SK-N-SH (cell line): ENCODE data around the gene DAP. TPM values are rescaled to one million over a fixed set of nuclear protein-coding genes. Genes with fewer than 3 reads are reported as not detected.

ENCODE experiments used
- CTCF ChIA-PET: fragments of 300-600, 350-600 bp; formaldehyde crosslinking; extraction: SDS; loops from one replicate; lab custom pipeline; 2021; lab: Yijun Ruan, JAX
- POLR2A ChIA-PET: fragments of 350-600 bp; sonication (Branson Sonifier 250); formaldehyde crosslinking; extraction: SDS; loops from one replicate; lab custom pipeline; 2020; ENCODE audit warnings: antibody characterized with exemption, inconsistent platforms; lab: Yijun Ruan, JAX
- DNase-seq: peaks from one replicate; pipeline ENCODE4 v3.0.0; 2012
- H2AFZ ChIP-seq: fragments of 200-600 bp; sonication (generic); 2 replicates; pipeline ENCODE4 v1.8.1; 2016; ENCODE audit warnings: antibody characterized with exemption, mild to moderate bottlenecking, low read depth
- H3F3A ChIP-seq: fragments of 200-600 bp; sonication (generic); replicated peaks from 2 replicates; pipeline ENCODE3; 2016; ENCODE audit warnings: antibody characterized with exemption, mild to moderate bottlenecking; ENCODE audit not compliant: insufficient read depth
- H3K27ac ChIP-seq, 2 experiments: fragments of 200-500 bp in 1 of 2; fragments of 200-600 bp in 1 of 2; sonication (Bioruptor generic) in 1 of 2; sonication (generic), shearing (Covaris generic) in 1 of 2; 2 replicates each; pipeline versions ENCODE4 v1.5.1 to v1.6.1; 2014 to 2016; ENCODE audit warnings: low read depth in 2 of 2, inconsistent platforms in 1 of 2, low read length in 1 of 2, mild to moderate bottlenecking in 1 of 2, mixed read lengths in 1 of 2
- H3K27me3 ChIP-seq: fragments of 200-600 bp; sonication (generic), shearing (Covaris generic); 2 replicates; pipeline ENCODE4 v1.6.1; 2016; ENCODE audit warnings: mixed run types; ENCODE audit not compliant: insufficient read depth
- H3K36me3 ChIP-seq, 2 experiments: fragments of 200-500 bp in 1 of 2; fragments of 200-600 bp in 1 of 2; sonication (Bioruptor generic) in 1 of 2; sonication (generic) in 1 of 2; replicated peaks in 1 of 2; 2 replicates each; pipeline versions ENCODE3 to v1.5.1; 2014 to 2016; ENCODE audit warnings: low read length in 1 of 2, mild to moderate bottlenecking in 1 of 2; ENCODE audit not compliant: insufficient read depth in 2 of 2, control insufficient read depth in 1 of 2
- H3K4me1 ChIP-seq, 2 experiments: fragments of 200-500 bp in 1 of 2; fragments of 200-600 bp in 1 of 2; sonication (Bioruptor generic) in 1 of 2; sonication (generic), shearing (Covaris generic) in 1 of 2; 2 replicates each; pipeline versions ENCODE4 v1.5.1 to v1.6.1; 2014 to 2016; ENCODE audit warnings: low read depth in 1 of 2, low read length in 1 of 2, mixed run types in 1 of 2; ENCODE audit not compliant: insufficient read depth in 2 of 2, control insufficient read depth in 1 of 2
- H3K4me2 ChIP-seq: fragments of 200-600 bp; sonication (generic), shearing (Covaris generic); 2 replicates; pipeline ENCODE4 v1.6.1; 2017; ENCODE audit warnings: mixed run types
- H3K4me3 ChIP-seq, 2 experiments: fragments of 200-500 bp in 1 of 2; fragments of 200-600 bp in 1 of 2; sonication (Bioruptor generic) in 1 of 2; sonication (generic), shearing (Covaris generic) in 1 of 2; 2 replicates each; pipeline versions ENCODE4 v1.5.1 to v1.8.1; 2014 to 2016; ENCODE audit warnings: low read depth in 2 of 2, inconsistent platforms in 1 of 2, low read length in 1 of 2, mild to moderate bottlenecking in 1 of 2, mixed read lengths in 1 of 2, moderate library complexity in 1 of 2
- H3K79me2 ChIP-seq: fragments of 200-600 bp; sonication (generic); 2 replicates; pipeline ENCODE4 v1.8.1; 2017; ENCODE audit warnings: mild to moderate bottlenecking; ENCODE audit not compliant: insufficient read depth
- H3K9ac ChIP-seq: fragments of 200-600 bp; sonication (generic); 2 replicates; pipeline ENCODE4 v1.6.1; 2017; ENCODE audit warnings: mixed run types
- H3K9me2 ChIP-seq: fragments of 200-600 bp; sonication (generic); 2 replicates; pipeline ENCODE4 v1.6.1; 2017; ENCODE audit warnings: mixed run types
- H3K9me3 ChIP-seq: fragments of 200-600 bp; sonication (generic); 2 replicates; pipeline ENCODE4 v1.6.1; 2017; ENCODE audit warnings: mixed run types, mild to moderate bottlenecking, moderate library complexity
- H4K20me1 ChIP-seq: fragments of 200-600 bp; sonication (generic); 2 replicates; pipeline ENCODE4 v1.6.1; 2017; ENCODE audit warnings: mild to moderate bottlenecking, mixed run types; ENCODE audit not compliant: insufficient read depth
- CHD2 ChIP-seq: fragments of 150-350 bp; IDR thresholded peaks from 2 replicates; pipeline ENCODE4 v1.6.1; 2018; ENCODE audit warnings: low read length; ENCODE audit not compliant: partially characterized antibody
- ELF1 ChIP-seq: IDR thresholded peaks from 2 replicates; pipeline ENCODE4 v1.4.0; 2012
- FOXJ3 ChIP-seq: sonication (generic); formaldehyde crosslinking; IDR thresholded peaks from 2 replicates; pipeline ENCODE4 v1.5.1; 2020; ENCODE audit warnings: mild to moderate bottlenecking, missing genetic modification reagents
- FOXM1 ChIP-seq: IDR thresholded peaks from 2 replicates; pipeline ENCODE4 v1.4.0; 2012; ENCODE audit warnings: low read depth, mild to moderate bottlenecking
- GABPA ChIP-seq: IDR thresholded peaks from 2 replicates; pipeline ENCODE4 v1.4.0; 2012; ENCODE audit warnings: low read depth, mild to moderate bottlenecking
- MXI1 ChIP-seq: IDR thresholded peaks from 2 replicates; pipeline ENCODE4 v1.6.1; 2012; ENCODE audit warnings: mild to moderate bottlenecking, low read depth, low read length, improper control_type of control experiment
- NFIC ChIP-seq: IDR thresholded peaks from 2 replicates; pipeline ENCODE4 v1.4.0; 2012; ENCODE audit warnings: borderline replicate concordance
- RAD21 ChIP-seq: IDR thresholded peaks from 2 replicates; pipeline ENCODE4 v1.6.1; 2012; ENCODE audit warnings: mild to moderate bottlenecking, low read length
- RFX5 ChIP-seq: IDR thresholded peaks from 2 replicates; pipeline ENCODE4 v1.6.1; 2012; ENCODE audit warnings: mild to moderate bottlenecking, improper control_type of control experiment, low read length
- SIN3A ChIP-seq: IDR thresholded peaks from 2 replicates; pipeline ENCODE4 v1.6.1; 2012; ENCODE audit warnings: low read depth, mild to moderate bottlenecking, low read length, moderate library complexity, borderline replicate concordance
- SMC3 ChIP-seq: IDR thresholded peaks from 2 replicates; pipeline ENCODE4 v1.6.1; 2012; ENCODE audit warnings: low read depth, low read length, improper control_type of control experiment
- TAF1 ChIP-seq: IDR thresholded peaks from 2 replicates; pipeline ENCODE4 v1.6.1; 2012; ENCODE audit warnings: low read depth, mild to moderate bottlenecking, low read length, moderate library complexity, borderline replicate concordance
- TCF12 ChIP-seq: IDR thresholded peaks from 2 replicates; pipeline ENCODE4 v1.4.0; 2012
- TEAD4 ChIP-seq: IDR thresholded peaks from 2 replicates; pipeline ENCODE4 v1.4.0; 2012; ENCODE audit warnings: mild to moderate bottlenecking, borderline replicate concordance; ENCODE audit not compliant: insufficient read depth
- WGBS: methylation state at CpG from one replicate; pipeline ENCODE4 v1.1.6; 2017; ENCODE audit warnings: low lambda C conversion rate; 5-methylcytosine and 5-hydroxymethylcytosine counted together
- polyA plus RNA-seq, 3 experiments: library from polyadenylated mRNA; depleted of rRNA; stranded (reverse); fragments of >200 nt; gene quantifications; 2 replicates each; pipeline ENCODE4 v1.2.3, GENCODE V29; 2012
- TF ChIP-seq, protein P1 (sequence below): IDR thresholded peaks from 2 replicates; pipeline ENCODE4 v1.4.0; 2012; ENCODE audit warnings: low read depth
- TF ChIP-seq, protein P2 (sequence below): fragments of 150-350 bp; IDR thresholded peaks from 2 replicates; pipeline ENCODE4 v1.6.1; 2017; ENCODE audit warnings: antibody characterized with exemption, low read length, low read depth, borderline replicate concordance
- TF ChIP-seq, protein P3 (sequence below): IDR thresholded peaks from 2 replicates; pipeline ENCODE4 v1.4.0; 2012; ENCODE audit warnings: low read depth, borderline replicate concordance

DAP gene
- polyA plus RNA-seq, 1 of the 3 experiments (the other 2 are of a cell fraction): 78.2 TPM

DNA sequence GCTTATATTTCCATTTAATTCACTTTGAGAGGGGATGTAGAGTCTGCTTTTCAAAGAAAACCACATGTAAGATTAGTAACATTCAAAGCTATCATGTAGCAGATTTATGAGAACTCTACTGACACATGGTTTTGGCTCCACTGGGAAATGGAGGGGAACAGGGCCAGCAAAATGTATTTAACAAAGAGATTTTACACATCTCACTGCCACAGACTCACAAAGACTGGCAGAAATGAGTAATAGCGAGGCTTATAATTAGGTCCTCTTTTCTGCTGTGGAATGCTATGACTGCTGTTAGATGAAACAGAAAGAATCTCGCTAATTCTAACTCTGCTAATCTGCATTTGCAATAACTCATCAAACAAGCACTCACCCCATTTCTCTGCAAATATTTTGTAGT lies 4.5 kb downstream of the DAP start (continued):
- TF ChIP-seq SIN3A (0 out of 2 replicates have a peak, but pooled peaks have one; percentile 34), FOXJ3 (CRISPR knock-in tag) (no peak), SMC3 (no peak), MXI1 (no peak), RAD21 (no peak), TEAD4 (peak; percentile 58; the same call in 1 of the 2 replicates), RFX5 (no peak), ELF1 (0 out of 2 replicates have a peak, but pooled peaks have one; percentile 8), FOXM1 (peak; percentile 80), CHD2 (no peak), TCF12 (peak; percentile 90)
- TF ChIP-seq, protein P1, sequence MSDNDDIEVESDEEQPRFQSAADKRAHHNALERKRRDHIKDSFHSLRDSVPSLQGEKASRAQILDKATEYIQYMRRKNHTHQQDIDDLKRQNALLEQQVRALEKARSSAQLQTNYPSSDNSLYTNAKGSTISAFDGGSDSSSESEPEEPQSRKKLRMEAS: peak; percentile 58; the same call in 1 of the 2 replicates

DNA sequence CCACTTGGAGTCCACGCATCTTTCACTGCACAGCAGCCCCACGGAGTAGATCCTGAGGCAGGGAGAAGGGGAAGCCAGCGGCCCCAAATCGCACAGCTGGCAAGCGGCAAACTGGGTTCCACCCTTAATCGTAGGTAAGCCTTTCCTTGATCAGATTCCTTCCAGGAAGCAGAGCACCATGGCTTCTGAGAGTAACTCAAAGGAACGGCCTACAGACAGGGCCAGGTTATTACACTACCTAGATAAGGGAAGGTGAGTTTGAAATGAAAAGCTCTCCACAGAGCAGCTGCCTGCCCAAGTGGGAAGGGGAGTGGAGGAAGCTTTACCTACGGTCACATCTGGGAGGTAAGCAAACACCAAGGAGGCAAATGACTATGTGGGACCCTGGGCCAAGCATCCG lies 7.9 kb downstream of the DAP start:
- no peak overlapping the region for H3K9ac ChIP-seq
- no peak for DNase-seq
- ChIA-PET CTCF (interaction anchor here (2.7 kb wide), 1 partner anchor 58 kb away, joined by 7 read pairs; no protein-coding TSS in a partner anchor), POLR2A (no interaction called here)
- TF ChIP-seq, protein P2, sequence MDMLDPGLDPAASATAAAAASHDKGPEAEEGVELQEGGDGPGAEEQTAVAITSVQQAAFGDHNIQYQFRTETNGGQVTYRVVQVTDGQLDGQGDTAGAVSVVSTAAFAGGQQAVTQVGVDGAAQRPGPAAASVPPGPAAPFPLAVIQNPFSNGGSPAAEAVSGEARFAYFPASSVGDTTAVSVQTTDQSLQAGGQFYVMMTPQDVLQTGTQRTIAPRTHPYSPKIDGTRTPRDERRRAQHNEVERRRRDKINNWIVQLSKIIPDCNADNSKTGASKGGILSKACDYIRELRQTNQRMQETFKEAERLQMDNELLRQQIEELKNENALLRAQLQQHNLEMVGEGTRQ: no peak
- TF ChIP-seq, protein P1: no peak
- no peak for TF ChIP-seq GABPA
- TF ChIP-seq NFIC: no peak
- TF ChIP-seq TAF1: no peak
- TF ChIP-seq, protein P3, sequence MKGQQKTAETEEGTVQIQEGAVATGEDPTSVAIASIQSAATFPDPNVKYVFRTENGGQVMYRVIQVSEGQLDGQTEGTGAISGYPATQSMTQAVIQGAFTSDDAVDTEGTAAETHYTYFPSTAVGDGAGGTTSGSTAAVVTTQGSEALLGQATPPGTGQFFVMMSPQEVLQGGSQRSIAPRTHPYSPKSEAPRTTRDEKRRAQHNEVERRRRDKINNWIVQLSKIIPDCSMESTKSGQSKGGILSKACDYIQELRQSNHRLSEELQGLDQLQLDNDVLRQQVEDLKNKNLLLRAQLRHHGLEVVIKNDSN: no peak
- H3K27me3 ChIP-seq: no peaks in the 10 kb centered on the region
- peaks cover 35 to 36% of the 10 kb centered on the region in 2 experiments for H3K36me3 ChIP-seq
- no peak overlapping the region for H3K4me2 ChIP-seq
- H3K9me2 ChIP-seq: no peaks in the 10 kb centered on the region
- H3K9me3 ChIP-seq: no peaks in the 10 kb centered on the region
- peaks cover 28% of the 10 kb centered on the region for H3F3A ChIP-seq
- no peak overlapping the region for H2AFZ ChIP-seq
- H3K4me3 ChIP-seq: no peak overlapping the region
- H3K4me1 ChIP-seq: peaks cover under 1 to 19% of the 10 kb centered on the region in 2 experiments; a peak in 3 of 4 replicates
- WGBS: 97% methylated on average over 8 of the region's 9 CpGs
- peaks cover 76% of the 10 kb centered on the region for H4K20me1 ChIP-seq
- H3K79me2 ChIP-seq: peaks cover 92% of the 10 kb centered on the region
- no peak overlapping the region for H3K27ac ChIP-seq
